Hepatocyte (in vitro differentiated cells): ENCODE results near the gene DEDD.

Experiments
- EZH2 ChIP-seq: fragments of 200-600 bp; sonication (generic); IDR thresholded peaks from 2 replicates; pipeline ENCODE4 v1.6.1; 2016; ENCODE audit warnings: antibody characterized with exemption, mild to moderate bottlenecking, borderline replicate concordance
- EZH2phosphoT487 ChIP-seq: fragments of 200-600 bp; sonication (generic); IDR thresholded peaks from one replicate; pipeline ENCODE4 v1.6.1; 2018; ENCODE audit warnings: antibody characterized with exemption, mild to moderate bottlenecking, low read depth, moderate library complexity; ENCODE audit not compliant: unreplicated experiment, severe bottlenecking
- TF ChIP-seq, protein P1 (sequence below): fragments of 200-600 bp; sonication (generic); IDR thresholded peaks from 2 replicates; pipeline ENCODE4 v1.5.1; 2016; ENCODE audit warnings: antibody characterized with exemption, mild to moderate bottlenecking; ENCODE audit not compliant: poor library complexity

DNA sequence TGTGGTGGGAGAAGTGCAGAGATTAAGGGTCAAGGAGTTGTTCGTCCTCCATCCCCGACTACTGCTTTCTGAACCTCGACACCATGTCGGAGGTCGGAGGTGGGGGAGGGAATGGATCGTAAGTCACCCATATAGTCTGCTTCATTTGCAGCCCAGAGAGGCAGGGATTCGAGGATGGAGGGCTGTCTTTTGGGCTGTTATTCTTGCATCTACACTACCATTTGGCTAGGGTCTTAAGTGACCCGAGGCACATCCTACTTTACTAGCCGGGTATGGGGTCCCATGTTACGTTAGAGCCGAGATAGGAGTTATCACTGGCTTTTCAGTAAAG, 27.4 kb upstream of the DEDD start:
- TF ChIP-seq, protein P1, sequence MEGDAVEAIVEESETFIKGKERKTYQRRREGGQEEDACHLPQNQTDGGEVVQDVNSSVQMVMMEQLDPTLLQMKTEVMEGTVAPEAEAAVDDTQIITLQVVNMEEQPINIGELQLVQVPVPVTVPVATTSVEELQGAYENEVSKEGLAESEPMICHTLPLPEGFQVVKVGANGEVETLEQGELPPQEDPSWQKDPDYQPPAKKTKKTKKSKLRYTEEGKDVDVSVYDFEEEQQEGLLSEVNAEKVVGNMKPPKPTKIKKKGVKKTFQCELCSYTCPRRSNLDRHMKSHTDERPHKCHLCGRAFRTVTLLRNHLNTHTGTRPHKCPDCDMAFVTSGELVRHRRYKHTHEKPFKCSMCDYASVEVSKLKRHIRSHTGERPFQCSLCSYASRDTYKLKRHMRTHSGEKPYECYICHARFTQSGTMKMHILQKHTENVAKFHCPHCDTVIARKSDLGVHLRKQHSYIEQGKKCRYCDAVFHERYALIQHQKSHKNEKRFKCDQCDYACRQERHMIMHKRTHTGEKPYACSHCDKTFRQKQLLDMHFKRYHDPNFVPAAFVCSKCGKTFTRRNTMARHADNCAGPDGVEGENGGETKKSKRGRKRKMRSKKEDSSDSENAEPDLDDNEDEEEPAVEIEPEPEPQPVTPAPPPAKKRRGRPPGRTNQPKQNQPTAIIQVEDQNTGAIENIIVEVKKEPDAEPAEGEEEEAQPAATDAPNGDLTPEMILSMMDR = no peak
- no peak for TF ChIP-seq EZH2
- TF ChIP-seq EZH2phosphoT487 = no peak
